Measurements from ENCODE around the gene EFNB1. TPM values are rescaled to one million over a fixed set of nuclear protein-coding genes. Genes with fewer than 3 reads are reported as not detected.

Gene EFNB1
- total RNA-seq, 1 experiment from 2014 or later = 31.1 TPM

DNA sequence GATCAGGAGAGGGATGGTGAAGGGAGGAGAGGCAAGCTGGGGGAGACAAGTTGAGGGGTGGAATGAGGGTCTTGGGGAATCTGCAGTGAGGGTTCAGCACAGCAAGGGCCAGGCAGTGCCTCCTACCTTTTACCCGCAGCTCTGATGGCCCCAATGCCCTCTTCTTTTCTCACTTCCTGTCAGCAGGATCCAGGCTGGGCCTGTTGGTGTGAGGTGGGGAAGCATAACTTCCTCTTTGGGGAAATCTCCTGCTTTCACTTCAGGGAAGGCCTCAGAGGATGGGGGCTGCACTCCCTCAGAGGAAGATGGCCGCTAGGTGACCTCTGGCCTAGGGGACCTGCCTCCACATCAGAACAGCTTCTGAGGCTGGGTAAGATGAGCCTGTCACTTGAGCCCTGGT lies 36.5 kb downstream of the EFNB1 start:
- Histone ChIP-seq H3K4me3 (no peak overlapping the region), H3F3A (ENCODE audit: insufficient read depth, low read depth) (no peaks in the 10 kb centered on the region), H3K4me1 (replicated peaks; ENCODE audit: insufficient read depth) (peaks cover 6% of the 10 kb centered on the region; the same call in 1 of the 2 replicates), H3K36me3 (ENCODE audit: low read depth) (no peaks in the 10 kb centered on the region), H3K9me2 (ENCODE audit: insufficient read depth) (no peaks in the 10 kb centered on the region), H3K9me3 (ENCODE audit: insufficient read depth, low read depth) (no peaks in the 10 kb centered on the region), H3K27ac (no peak overlapping the region), H3K4me2 (no peak overlapping the region), H3K79me2 (ENCODE audit: low read depth) (no peaks in the 10 kb centered on the region), H3K27me3 (ENCODE audit: insufficient read depth, low read depth) (no peaks in the 10 kb centered on the region), H4K20me1 (ENCODE audit: insufficient read depth) (no peaks in the 10 kb centered on the region), H2AFZ (no peak overlapping the region)
- no peak for DNase-seq
- POLR2A ChIA-PET (ENCODE audit: unreplicated experiment) = no interaction called here
- CTCF ChIA-PET = no interaction called here
- BruUV-seq (replicated peaks) = no TSS peak
- intact Hi-C loops (cut with micrococcal nuclease; ENCODE audit: unreplicated experiment) = no loop called here
- no peak for TF ChIP-seq EZH2 (IDR thresholded peaks at IDR 0.05; ENCODE audit: low read depth)
- TF ChIP-seq, protein P1, sequence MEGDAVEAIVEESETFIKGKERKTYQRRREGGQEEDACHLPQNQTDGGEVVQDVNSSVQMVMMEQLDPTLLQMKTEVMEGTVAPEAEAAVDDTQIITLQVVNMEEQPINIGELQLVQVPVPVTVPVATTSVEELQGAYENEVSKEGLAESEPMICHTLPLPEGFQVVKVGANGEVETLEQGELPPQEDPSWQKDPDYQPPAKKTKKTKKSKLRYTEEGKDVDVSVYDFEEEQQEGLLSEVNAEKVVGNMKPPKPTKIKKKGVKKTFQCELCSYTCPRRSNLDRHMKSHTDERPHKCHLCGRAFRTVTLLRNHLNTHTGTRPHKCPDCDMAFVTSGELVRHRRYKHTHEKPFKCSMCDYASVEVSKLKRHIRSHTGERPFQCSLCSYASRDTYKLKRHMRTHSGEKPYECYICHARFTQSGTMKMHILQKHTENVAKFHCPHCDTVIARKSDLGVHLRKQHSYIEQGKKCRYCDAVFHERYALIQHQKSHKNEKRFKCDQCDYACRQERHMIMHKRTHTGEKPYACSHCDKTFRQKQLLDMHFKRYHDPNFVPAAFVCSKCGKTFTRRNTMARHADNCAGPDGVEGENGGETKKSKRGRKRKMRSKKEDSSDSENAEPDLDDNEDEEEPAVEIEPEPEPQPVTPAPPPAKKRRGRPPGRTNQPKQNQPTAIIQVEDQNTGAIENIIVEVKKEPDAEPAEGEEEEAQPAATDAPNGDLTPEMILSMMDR (conservative IDR thresholded peaks at IDR 0.05) = no peak

DNA sequence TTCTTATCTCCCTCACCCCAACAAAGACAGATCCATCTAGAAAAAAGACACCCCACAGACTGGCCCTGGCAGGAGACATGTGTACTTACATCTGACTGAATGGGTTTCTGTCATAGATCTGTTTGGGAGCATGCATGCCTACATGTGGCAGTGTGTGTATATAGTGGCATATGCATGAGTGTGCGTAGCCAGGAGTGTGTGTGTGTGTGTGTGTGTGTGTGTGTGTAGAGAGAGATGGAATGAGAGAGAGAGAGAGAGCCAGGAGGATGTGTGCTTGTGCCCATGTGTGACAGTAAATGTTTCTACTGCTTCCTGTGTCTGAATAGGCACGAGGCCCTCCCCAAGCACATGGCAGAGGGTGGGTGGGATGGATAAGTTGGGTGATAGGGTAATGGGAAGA lies 37.1 kb downstream of the EFNB1 start:
- DNase-seq = no peak
- ChIA-PET POLR2A (ENCODE audit: unreplicated experiment) (no interaction called here), CTCF (no interaction called here)
- no TSS peak for BruUV-seq (replicated peaks)
- Histone ChIP-seq H3F3A (ENCODE audit: insufficient read depth, low read depth) (no peaks in the 10 kb centered on the region), H2AFZ (no peak overlapping the region), H3K4me1 (replicated peaks; ENCODE audit: insufficient read depth) (peaks cover 6% of the 10 kb centered on the region; the same call in 1 of the 2 replicates), H3K27me3 (ENCODE audit: insufficient read depth, low read depth) (no peaks in the 10 kb centered on the region), H3K27ac (no peak overlapping the region), H3K79me2 (ENCODE audit: low read depth) (no peaks in the 10 kb centered on the region), H4K20me1 (ENCODE audit: insufficient read depth) (no peaks in the 10 kb centered on the region), H3K36me3 (ENCODE audit: low read depth) (no peaks in the 10 kb centered on the region), H3K4me2 (no peak overlapping the region), H3K9me3 (ENCODE audit: insufficient read depth, low read depth) (no peaks in the 10 kb centered on the region), H3K4me3 (no peak overlapping the region), H3K9me2 (ENCODE audit: insufficient read depth) (no peaks in the 10 kb centered on the region)
- TF ChIP-seq EZH2 (IDR thresholded peaks at IDR 0.05; ENCODE audit: low read depth) = no peak
- TF ChIP-seq, protein P1 (conservative IDR thresholded peaks at IDR 0.05) = no peak
- intact Hi-C loops (cut with micrococcal nuclease; ENCODE audit: unreplicated experiment) = no loop called here

DNA sequence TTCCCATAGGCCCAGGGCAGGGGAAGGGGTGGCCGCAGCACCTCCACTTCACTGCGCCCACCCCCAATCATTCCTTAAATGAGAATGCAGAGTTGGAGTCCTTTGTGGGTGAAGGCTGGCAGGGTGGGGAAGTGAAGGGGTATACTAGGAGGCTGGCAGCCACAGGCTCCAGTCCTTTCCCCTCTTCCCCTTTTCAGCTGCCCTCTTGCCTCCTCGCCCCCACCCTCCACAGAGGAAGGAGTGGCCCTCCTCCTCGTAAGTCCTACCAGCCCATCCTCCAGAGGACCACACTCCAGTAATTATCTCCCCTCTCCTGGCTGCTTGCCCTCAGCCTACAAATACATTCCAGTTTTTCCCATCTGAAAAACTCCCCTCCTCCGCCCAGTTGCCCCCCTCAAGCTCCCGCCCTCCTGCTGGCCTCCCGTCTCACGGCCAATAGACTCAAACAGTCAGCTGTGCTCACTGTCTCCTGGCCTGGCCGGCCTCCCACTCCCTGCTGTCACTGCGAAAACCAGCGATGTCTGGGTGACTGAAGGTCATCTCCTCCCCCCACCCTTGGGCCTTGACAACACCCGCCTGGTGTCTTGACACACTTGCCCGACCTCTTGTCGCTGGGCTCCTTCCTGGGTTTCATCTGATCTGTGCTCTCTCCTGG lies 38.8 kb downstream of the EFNB1 start:
- no peak overlapping the region for H3K4me3 ChIP-seq
- H3K9me2 ChIP-seq (ENCODE audit: insufficient read depth) = no peaks in the 10 kb centered on the region
- H3K4me1 ChIP-seq (replicated peaks; ENCODE audit: insufficient read depth) = peaks cover 6% of the 10 kb centered on the region; the same call in 1 of the 2 replicates
- no peaks in the 10 kb centered on the region for H3K79me2 ChIP-seq (ENCODE audit: low read depth)
- no peak for TF ChIP-seq EZH2 (IDR thresholded peaks at IDR 0.05; ENCODE audit: low read depth)
- TF ChIP-seq, protein P1 (conservative IDR thresholded peaks at IDR 0.05) = no peak
- ChIA-PET POLR2A (ENCODE audit: unreplicated experiment) (no interaction called here), CTCF (no interaction called here)
- intact Hi-C loops (cut with micrococcal nuclease; ENCODE audit: unreplicated experiment) = no loop called here
- H3F3A ChIP-seq (ENCODE audit: insufficient read depth, low read depth) = no peaks in the 10 kb centered on the region
- no peaks in the 10 kb centered on the region for H3K9me3 ChIP-seq (ENCODE audit: insufficient read depth, low read depth)
- H3K27me3 ChIP-seq (ENCODE audit: insufficient read depth, low read depth) = no peaks in the 10 kb centered on the region
- no peak overlapping the region for H3K4me2 ChIP-seq
- no TSS peak for BruUV-seq (replicated peaks)
- no peak for DNase-seq
- no peaks in the 10 kb centered on the region for H4K20me1 ChIP-seq (ENCODE audit: insufficient read depth)
- no peak overlapping the region for H3K27ac ChIP-seq
- H3K36me3 ChIP-seq (ENCODE audit: low read depth) = no peaks in the 10 kb centered on the region
- H2AFZ ChIP-seq = no peak overlapping the region
